Gastroesophageal sphincter (tissue), 3 donors: ENCODE measurements around the gene MPZ.

ENCODE experiments used
- CTCF ChIP-seq, 4 experiments: fragments of 200-600 bp in 2 of 4; fragments of 450-650 bp in 2 of 4; sonication (generic) in 1 of 4; IDR thresholded peaks; one replicate each; pipeline ENCODE4 v1.5.1; 2017 to 2019; ENCODE audit warnings: antibody characterized with exemption in 4 of 4, mild to moderate bottlenecking in 2 of 4, moderate library complexity in 2 of 4
- POLR2A ChIP-seq, 2 donors: fragments of 450-650 bp; IDR thresholded peaks; one replicate each; pipeline ENCODE4 v1.6.1; 2017; ENCODE audit warnings: antibody characterized with exemption in 2 of 2, mild to moderate bottlenecking in 2 of 2, moderate library complexity in 1 of 2

GRCh38 chr1:161307230-161307768, 2.5 kb downstream of the MPZ start:
- no peak for TF ChIP-seq CTCF (IDR thresholded peaks at IDR 0.05)
- no peak for TF ChIP-seq POLR2A (IDR thresholded peaks at IDR 0.05)
